H1 (cell line): Measurements from ENCODE around the gene LRRC49. TPM values are rescaled to one million over a fixed set of nuclear protein-coding genes. Genes with fewer than 3 reads are reported as not detected.

Experiments used
- CTCF ChIA-PET: fragments of 300-600 bp; sonication (Branson Sonifier 250); formaldehyde crosslinking; loops from one replicate; lab custom pipeline; 2021; ENCODE audit not compliant: partially characterized antibody; lab: Charles Lee
- POLR2A ChIA-PET: fragments of 300-600 bp; sonication (Branson Sonifier 250); formaldehyde crosslinking; loops from one replicate; lab custom pipeline; 2021; ENCODE audit warnings: inconsistent platforms; ENCODE audit not compliant: partially characterized antibody; lab: Charles Lee
- DNase-seq, 2 experiments: peaks; one replicate each; pipeline versions ENCODE4 v3.0.0 to v3.0.0-alpha.2; 2010 to 2022; ENCODE audit warnings: low spot score in 2 of 2, low read depth in 1 of 2, mixed read lengths in 1 of 2
- FAIRE-seq: peaks from 2 replicates; lab custom pipeline; 2011; peaks lifted over from hg19 to GRCh38; lab: Jason Lieb, UNC
- H2AFZ ChIP-seq: 2 replicates; pipeline ENCODE4 v1.8.1; 2012; ENCODE audit warnings: low read length, inconsistent platforms
- H2AK5ac ChIP-seq: 2 replicates; pipeline ENCODE4 v1.6.1; 2013; ENCODE audit warnings: low read depth, low read length
- H2BK120ac ChIP-seq: replicated peaks from 2 replicates; pipeline ENCODE3; 2013; ENCODE audit warnings: low read depth, low read length, inconsistent platforms
- H2BK12ac ChIP-seq: 2 replicates; pipeline ENCODE4 v1.6.1; 2013; ENCODE audit warnings: low read depth, low read length
- H2BK15ac ChIP-seq: 2 replicates; pipeline ENCODE4 v1.6.1; 2013; ENCODE audit warnings: low read length
- H2BK20ac ChIP-seq: 2 replicates; pipeline ENCODE4 v1.6.1; 2013; ENCODE audit warnings: low read length
- H2BK5ac ChIP-seq: 2 replicates; pipeline ENCODE4 v1.6.1; 2013; ENCODE audit warnings: low read depth, low read length
- H3K14ac ChIP-seq: 2 replicates; pipeline ENCODE4 v1.6.1; 2013; ENCODE audit warnings: inconsistent platforms; ENCODE audit not compliant: insufficient read length
- H3K18ac ChIP-seq: 2 replicates; pipeline ENCODE4 v1.6.1; 2013; ENCODE audit warnings: low read length; ENCODE audit errors: extremely low read depth
- H3K23ac ChIP-seq: 2 replicates; pipeline ENCODE4 v1.6.1; 2013; ENCODE audit warnings: inconsistent platforms; ENCODE audit not compliant: insufficient read length
- H3K23me2 ChIP-seq: 2 replicates; pipeline ENCODE4 v1.6.1; 2013; ENCODE audit warnings: low read depth, low read length
- H3K27ac ChIP-seq: 2 replicates; pipeline ENCODE4 v1.6.1; 2011; ENCODE audit warnings: low read depth, low read length, inconsistent platforms
- H3K27me3 ChIP-seq, 4 experiments: replicated peaks in 1 of 4; 1 replicate in 1 of 4; 2 replicates in 3 of 4; pipeline versions ENCODE4 v1.6.1 to v1.8.1; 2011 to 2013; ENCODE audit warnings: low read length in 3 of 4, mild to moderate bottlenecking in 3 of 4, inconsistent platforms in 2 of 4, mixed read lengths in 2 of 4, moderate library complexity in 1 of 4; ENCODE audit not compliant: control insufficient read depth in 3 of 4, insufficient read depth in 3 of 4; ENCODE audit errors: extremely low read depth in 1 of 4
- H3K36me3 ChIP-seq, 4 experiments: 2 replicates each; pipeline versions ENCODE4 v1.6.1 to v1.8.1; 2011 to 2013; ENCODE audit warnings: mild to moderate bottlenecking in 4 of 4, low read length in 3 of 4, moderate library complexity in 2 of 4, control low read depth in 1 of 4, inconsistent platforms in 1 of 4; ENCODE audit not compliant: insufficient read depth in 4 of 4, control insufficient read depth in 2 of 4
- H3K4ac ChIP-seq: replicated peaks from 2 replicates; pipeline ENCODE3; 2013; ENCODE audit warnings: low read length, low read depth, mixed read lengths, inconsistent platforms; ENCODE audit not compliant: insufficient read length
- H3K4me1 ChIP-seq, 4 experiments: replicated peaks in 1 of 4; 1 replicate in 1 of 4; 2 replicates in 3 of 4; pipeline versions ENCODE4 v1.6.1 to v1.8.1; 2011 to 2013; ENCODE audit warnings: low read length in 3 of 4, inconsistent platforms in 2 of 4, mixed read lengths in 1 of 4; ENCODE audit not compliant: insufficient read depth in 4 of 4, control insufficient read depth in 3 of 4
- H3K4me2 ChIP-seq, 2 experiments: 2 replicates each; pipeline versions ENCODE4 v1.6.1 to v1.8.1; 2011 to 2013; ENCODE audit warnings: low read depth in 2 of 2, low read length in 2 of 2, control low read depth in 1 of 2, inconsistent platforms in 1 of 2, mild to moderate bottlenecking in 1 of 2; ENCODE audit not compliant: insufficient read depth in 1 of 2
- H3K4me3 ChIP-seq, 4 experiments: fragments of 200-600, 300-600 bp in 1 of 4; sonication (generic), shearing (Covaris generic), sonication (Bioruptor Twin) in 1 of 4; 2 replicates each; pipeline versions ENCODE4 v1.5.1 to v1.8.1; 2011 to 2016; ENCODE audit warnings: low read length in 4 of 4, low read depth in 3 of 4, control low read depth in 2 of 4, inconsistent platforms in 2 of 4, mild to moderate bottlenecking in 2 of 4, mixed read lengths in 1 of 4, moderate library complexity in 1 of 4; ENCODE audit not compliant: insufficient read depth in 2 of 4; ENCODE audit errors: extremely low read depth in 1 of 4
- H3K56ac ChIP-seq: replicated peaks from 2 replicates; pipeline ENCODE3; 2013; ENCODE audit warnings: low read depth, mild to moderate bottlenecking, mixed read lengths, low read length, inconsistent platforms; ENCODE audit not compliant: insufficient read length
- H3K79me1 ChIP-seq: 2 replicates; pipeline ENCODE4 v1.6.1; 2013; ENCODE audit warnings: low read depth, low read length, control low read depth
- H3K79me2 ChIP-seq, 2 experiments: 2 replicates each; pipeline versions ENCODE4 v1.6.1 to v1.8.1; 2012 to 2013; ENCODE audit warnings: low read length in 2 of 2, mild to moderate bottlenecking in 2 of 2, inconsistent platforms in 1 of 2; ENCODE audit not compliant: insufficient read depth in 2 of 2, control insufficient read depth in 1 of 2
- H3K9ac ChIP-seq, 4 experiments: replicated peaks in 1 of 4; 1 replicate in 1 of 4; 2 replicates in 3 of 4; pipeline versions ENCODE4 v1.6.1 to v1.8.1; 2011 to 2013; ENCODE audit warnings: low read depth in 3 of 4, low read length in 3 of 4, control low read depth in 2 of 4, mild to moderate bottlenecking in 2 of 4, moderate library complexity in 2 of 4, inconsistent platforms in 1 of 4; ENCODE audit errors: extremely low read depth in 1 of 4
- H3K9me3 ChIP-seq, 2 experiments: 2 replicates each; pipeline versions ENCODE4 v1.6.1 to v1.8.1; 2012 to 2013; ENCODE audit warnings: mild to moderate bottlenecking in 2 of 2, moderate library complexity in 2 of 2, control low read depth in 1 of 2, inconsistent platforms in 1 of 2, low read depth in 1 of 2, low read length in 1 of 2, mixed read lengths in 1 of 2; ENCODE audit not compliant: insufficient read depth in 2 of 2
- H4K20me1 ChIP-seq, 2 experiments: replicated peaks in 1 of 2; 2 replicates each; pipeline versions ENCODE3 to v1.8.1; 2011 to 2013; ENCODE audit warnings: inconsistent platforms in 2 of 2, low read length in 2 of 2, mild to moderate bottlenecking in 1 of 2; ENCODE audit not compliant: insufficient read depth in 2 of 2, control insufficient read depth in 1 of 2
- H4K5ac ChIP-seq: 2 replicates; pipeline ENCODE4 v1.6.1; 2013; ENCODE audit warnings: low read length, low read depth, mixed read lengths, inconsistent platforms; ENCODE audit not compliant: insufficient read length
- H4K8ac ChIP-seq: 2 replicates; pipeline ENCODE4 v1.8.0; 2013; ENCODE audit warnings: mild to moderate bottlenecking, moderate library complexity, low read length, inconsistent platforms; ENCODE audit not compliant: insufficient read depth; ENCODE audit errors: extremely low read depth
- H4K91ac ChIP-seq: replicated peaks from 2 replicates; pipeline ENCODE3; 2013; ENCODE audit warnings: low read length, mixed read lengths, inconsistent platforms; ENCODE audit not compliant: insufficient read length
- CBX8 ChIP-seq: fragments of 300-800, 300-1000 bp; sonication (generic); IDR thresholded peaks from 2 replicates; pipeline ENCODE4 v1.7.1; 2016; ENCODE audit warnings: low read depth, low read length, borderline replicate concordance
- HDAC6 ChIP-seq: IDR thresholded peaks from one replicate; pipeline ENCODE4 v1.7.1; 2012; ENCODE audit warnings: low read depth, mild to moderate bottlenecking, inconsistent platforms, low read length, moderate library complexity
- RBBP5 ChIP-seq: IDR thresholded peaks from 2 replicates; pipeline ENCODE4 v1.7.1; 2012; ENCODE audit warnings: low read depth, mild to moderate bottlenecking, inconsistent platforms, low read length, moderate library complexity, borderline replicate concordance
- SIX5 ChIP-seq: IDR thresholded peaks from 2 replicates; pipeline ENCODE4 v1.6.1; 2011; ENCODE audit warnings: mild to moderate bottlenecking, low read depth, low read length
- WGBS, 2 experiments: shearing (Covaris generic) in 1 of 2; methylation state at CpG; one replicate each; pipeline versions ENCODE4 v1.1.6 to v1.1.7; 2013 to 2015; ENCODE audit warnings: low lambda C conversion rate in 2 of 2, mixed read lengths in 2 of 2, inconsistent platforms in 1 of 2, low coverage in 1 of 2, missing lambda C conversion rate in 1 of 2; ENCODE audit not compliant: insufficient replicate concordance in 2 of 2, insufficient coverage in 1 of 2, insufficient read length in 1 of 2; ENCODE audit errors: extremely low coverage in 1 of 2, missing lambda C conversion rate in 1 of 2; 5-methylcytosine and 5-hydroxymethylcytosine counted together
- polyA plus RNA-seq, 7 experiments: library from polyadenylated mRNA; depleted of rRNA in 3 of 7; stranded (reverse) in 5 of 7; unstranded in 2 of 7; fragments of >200 nt in 5 of 7; fragments of 200-250 nt in 2 of 7; gene quantifications; 1 replicate in 5 of 7; 2 replicates in 1 of 7; 4 replicates in 1 of 7; pipeline versions ENCODE4 v1.2.1 to v1.2.3, GENCODE V29; 2011 to 2013; ENCODE audit warnings: missing spikeins in 2 of 7, mixed read lengths in 2 of 7
- total RNA-seq: library from RNA; stranded (reverse); fragmentation: NEBNext Ultra II Directional; extraction: Animal tissue kit (Norgen Biotek cat#: 25700); gene quantifications from 2 replicates; pipeline ENCODE4 v1.2.1, GENCODE V29; 2021

Gene LRRC49
- total and polyA plus RNA-seq, 2 of the 8 experiments (the other 6 are each of a cell fraction or from before 2014, with no cell fraction given) = 5.0 to 10.4 TPM

- H3K27ac ChIP-seq = no peak overlapping the region
- peaks cover 0 to 10% (median 3%) of the 10 kb centered on the region in 4 experiments; a peak in 5 of 7 replicates for H3K27me3 ChIP-seq
- H2AK5ac ChIP-seq = no peak overlapping the region
- TF ChIP-seq RBBP5 (no peak), SIX5 (no peak), CBX8 (no peak), HDAC6 (no peak)
- TF ChIP-seq, all 59 proteins: peak for 0
- ChIA-PET POLR2A (no interaction called here), CTCF (interaction anchor here (0.8 kb wide), 1 partner anchor 33 kb away, joined by 4 read pairs; no protein-coding TSS in a partner anchor)
- no peak overlapping the region for H3K56ac ChIP-seq
- no peak overlapping the region for H2BK12ac ChIP-seq
- no peaks in the 10 kb centered on the region for H4K20me1 ChIP-seq
- no peak overlapping the region for H2BK5ac ChIP-seq
- FAIRE-seq (no peak), DNase-seq (no peak)
- no peak overlapping the region for H2AFZ ChIP-seq
- no peak overlapping the region for H3K23ac ChIP-seq
- no peak overlapping the region for H3K18ac ChIP-seq
- WGBS, 2 experiments = 83% methylated on average over 6 of the region's 6 CpGs; no CpG with 5 or more reads in 1 of the 2 experiments
- no peak overlapping the region for H3K4me3 ChIP-seq
- H3K79me2 ChIP-seq = no peaks in the 10 kb centered on the region
- no peak overlapping the region for H4K5ac ChIP-seq
- H2BK20ac ChIP-seq = no peak overlapping the region
- H2BK120ac ChIP-seq = no peak overlapping the region
- H4K8ac ChIP-seq = no peak overlapping the region
- H3K14ac ChIP-seq = no peak overlapping the region
- H3K23me2 ChIP-seq = no peaks in the 10 kb centered on the region
- no peak overlapping the region for H4K91ac ChIP-seq
- H3K9ac ChIP-seq = no peak overlapping the region
- H3K4me1 ChIP-seq = no peaks in the 10 kb centered on the region
- H3K36me3 ChIP-seq = no peaks in the 10 kb centered on the region
- H3K9me3 ChIP-seq = 0 out of 4 replicates have a peak, but pooled peaks cover 3 to 4% of the 10 kb centered on the region in 2 experiments
- H3K4me2 ChIP-seq = no peak overlapping the region
- no peaks in the 10 kb centered on the region for H3K79me1 ChIP-seq
- H2BK15ac ChIP-seq = no peak overlapping the region
- no peak overlapping the region for H3K4ac ChIP-seq
Observed at GRCh38 chr15:71078506-71079207, 186.0 kb downstream of the LRRC49 start.
